Prostate gland (tissue), 2 donors: ENCODE data around the gene MBP. TPM values are rescaled to one million over a fixed set of nuclear protein-coding genes. Genes with fewer than 3 reads are reported as not detected.
A peak's percentile ranks its signal among the peaks of the same experiment; 100 is the strongest.

ENCODE experiments used
- DNase-seq: peaks from one replicate; pipeline ENCODE4 v3.0.0-alpha.2; 2019; ENCODE audit warnings: low spot score
- H3K27ac ChIP-seq, 2 donors: fragments of 200-600 bp; sonication (generic); 2 replicates each; pipeline ENCODE4 v1.5.1; 2017 to 2019
- H3K27me3 ChIP-seq: fragments of 200-600 bp; sonication (generic); replicated peaks from 2 replicates; pipeline ENCODE4 v1.5.1; 2019; ENCODE audit not compliant: insufficient read depth
- H3K36me3 ChIP-seq, 2 donors: fragments of 200-600 bp; sonication (generic); 1 replicate in 1 of 2; 2 replicates in 1 of 2; pipeline versions ENCODE4 v1.5.1 to v1.8.1; 2017 to 2019
- H3K4me1 ChIP-seq: fragments of 200-600 bp; sonication (generic); replicated peaks from 2 replicates; pipeline ENCODE4 v1.5.1; 2019
- H3K4me3 ChIP-seq, 2 donors: fragments of 200-600 bp; sonication (generic); 2 replicates each; pipeline ENCODE4 v1.5.1; 2017 to 2019
- H3K9me3 ChIP-seq: fragments of 200-600 bp; sonication (generic); 2 replicates; pipeline ENCODE4 v1.5.1; 2017
- CTCF ChIP-seq, 4 experiments: fragments of 200-600 bp in 2 of 4; fragments of 450-650 bp in 2 of 4; sonication (generic) in 2 of 4; IDR thresholded peaks; 1 replicate in 3 of 4; 2 replicates in 1 of 4; pipeline ENCODE4 v1.5.1; 2016 to 2019; ENCODE audit warnings: antibody characterized with exemption in 4 of 4, mild to moderate bottlenecking in 2 of 4, moderate library complexity in 2 of 4
- POLR2A ChIP-seq: fragments of 450-650 bp; IDR thresholded peaks from one replicate; pipeline ENCODE4 v1.6.1; 2016; ENCODE audit warnings: antibody characterized with exemption, mild to moderate bottlenecking
- POLR2AphosphoS5 ChIP-seq: sonication (generic); formaldehyde crosslinking; IDR thresholded peaks from one replicate; pipeline ENCODE4 v1.6.1; 2017; ENCODE audit warnings: antibody characterized with exemption
- WGBS: methylation state at CpG from one replicate; pipeline ENCODE4 v1.1.5; 2018; 5-methylcytosine and 5-hydroxymethylcytosine counted together
- intact Hi-C: fragments of 100-400 bp; cut with DNase I; formaldehyde crosslinking; loops from one replicate; pipeline ENCODE4 v1.14.2; 2022
- total RNA-seq, 2 donors: library from RNA; depleted of rRNA; stranded (reverse); fragments of >200 nt; gene quantifications; one replicate each; pipeline ENCODE4 v1.1.0, GENCODE V29; 2016

Gene MBP
- total RNA-seq, 2 donors from 2014 or later, result 19.8 to 43.5 TPM

GRCh38 chr18:77068321-77069312, 64.0 kb downstream of the MBP start:
- no peak overlapping the region for H3K4me3 ChIP-seq
- H3K36me3 ChIP-seq, result no peaks in the 10 kb centered on the region
- DNase-seq, result no peak
- intact Hi-C loops, result loop anchor here (5.0 kb wide), 1 partner anchor 144 kb away; no protein-coding TSS in a partner anchor
- H3K27ac ChIP-seq, result peak overlapping the region; percentile 33 to 55
- no peaks in the 10 kb centered on the region for H3K27me3 ChIP-seq
- TF ChIP-seq CTCF (IDR thresholded peaks at IDR 0.05) (no peak), POLR2A (no peak), POLR2AphosphoS5 (no peak)
- no peaks in the 10 kb centered on the region for H3K9me3 ChIP-seq
- no peaks in the 10 kb centered on the region for H3K4me1 ChIP-seq
- WGBS, result 71% methylated on average over 15 of the region's 15 CpGs

GRCh38 chr18:77067291-77068061, 65.1 kb downstream of the MBP start:
- no peaks in the 10 kb centered on the region for H3K9me3 ChIP-seq
- no peaks in the 10 kb centered on the region for H3K36me3 ChIP-seq
- H3K4me1 ChIP-seq, result no peaks in the 10 kb centered on the region
- peak overlapping the region; percentile 33 to 47 for H3K27ac ChIP-seq
- no peak overlapping the region for H3K4me3 ChIP-seq
- no peak for TF ChIP-seq POLR2AphosphoS5
- TF ChIP-seq POLR2A, result no peak
- no peak for TF ChIP-seq CTCF (IDR thresholded peaks at IDR 0.05)
- no peaks in the 10 kb centered on the region for H3K27me3 ChIP-seq
- DNase-seq, result no peak
- intact Hi-C loops, result loop anchor here (5.0 kb wide), 1 partner anchor 145 kb away; no protein-coding TSS in a partner anchor
- WGBS, result 64% methylated on average over 14 of the region's 14 CpGs

DNA sequence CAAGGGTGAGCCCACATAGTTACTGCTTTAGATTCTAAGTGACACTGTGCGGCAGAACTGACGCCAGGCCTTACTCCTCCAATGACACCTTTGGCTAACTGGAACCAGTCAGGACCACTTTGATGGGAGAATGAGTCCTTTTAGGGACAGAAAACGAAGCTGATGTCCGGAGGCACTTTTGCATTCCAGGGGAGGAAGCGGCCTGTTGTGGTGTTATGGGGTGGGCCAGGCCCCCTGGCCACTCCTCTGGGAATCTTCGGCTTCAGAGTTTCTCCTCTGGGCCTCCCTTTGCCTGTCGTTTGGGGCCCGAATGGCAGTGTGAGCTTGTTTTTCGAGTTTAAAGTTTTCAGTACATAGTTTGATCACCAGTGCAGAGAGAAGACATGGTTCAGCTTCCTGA, 65.9 kb downstream of the MBP start:
- Histone ChIP-seq H3K9me3 (no peaks in the 10 kb centered on the region), H3K4me3 (no peak overlapping the region), H3K27me3 (no peaks in the 10 kb centered on the region), H3K4me1 (no peaks in the 10 kb centered on the region), H3K36me3 (no peaks in the 10 kb centered on the region), H3K27ac (no peak overlapping the region)
- intact Hi-C loops, result loop anchor here (5.0 kb wide), 1 partner anchor 146 kb away; no protein-coding TSS in a partner anchor
- TF ChIP-seq POLR2A (no peak), CTCF (IDR thresholded peaks at IDR 0.05) (no peak), POLR2AphosphoS5 (no peak)
- 90% methylated on average over 9 of the region's 9 CpGs for WGBS
- DNase-seq, result no peak

GRCh38 chr18:77066101-77066500, 66.5 kb downstream of the MBP start:
- intact Hi-C loops, result loop anchor here (5.0 kb wide), 1 partner anchor 146 kb away; no protein-coding TSS in a partner anchor
- Histone ChIP-seq H3K27ac (no peak overlapping the region), H3K4me1 (no peaks in the 10 kb centered on the region), H3K27me3 (no peaks in the 10 kb centered on the region), H3K36me3 (no peaks in the 10 kb centered on the region), H3K4me3 (no peak overlapping the region), H3K9me3 (no peaks in the 10 kb centered on the region)
- WGBS, result 96% methylated on average over 9 of the region's 9 CpGs
- TF ChIP-seq POLR2A (no peak), POLR2AphosphoS5 (no peak), CTCF (IDR thresholded peaks at IDR 0.05) (no peak)
- no peak for DNase-seq
